PC-3 (cell line): Measurements from ENCODE around the gene WDR26. TPM values are rescaled to one million over a fixed set of nuclear protein-coding genes. Genes with fewer than 3 reads are reported as not detected.
"Not testable (repeated sequence)": the region's sequence is repeated elsewhere in the genome, so short reads cannot be mapped to it uniquely, and the experiment has no call there.

Experiments used
- ATAC-seq: fragments of 200-7000 bp; cut with Tn5 transposase; 2 replicates; pipeline ENCODE4 v1.9.1; 2020; ENCODE audit warnings: mild to moderate bottlenecking, moderate library complexity
- BruUV-seq: library from RNA; stranded (reverse); fragments of 400-500 nt; replicated peaks from 2 replicates; lab custom pipeline; 2021; lab: Mats Ljungman, UMichigan
- CTCF ChIA-PET: fragments of 300-600 bp; sonication (Branson Sonifier 250); formaldehyde crosslinking; loops from one replicate; lab custom pipeline; 2022; ENCODE audit warnings: antibody characterized with exemption; lab: Charles Lee
- POLR2A ChIA-PET: fragments of 300-600 bp; sonication (Branson Sonifier 250); formaldehyde crosslinking; loops from one replicate; lab custom pipeline; 2022; ENCODE audit warnings: antibody characterized with exemption; ENCODE audit not compliant: unreplicated experiment; lab: Charles Lee
- DNase-seq: peaks from one replicate; pipeline ENCODE4 v3.0.0-alpha.2; 2015
- H2AFZ ChIP-seq: fragments of 300-600 bp; sonication (generic); 2 replicates; pipeline ENCODE4 v1.6.0; 2016; ENCODE audit warnings: antibody characterized with exemption, low read length
- H3F3A ChIP-seq: fragments of 300-600 bp; sonication (generic); one replicate; pipeline ENCODE4 v1.6.0; 2017; ENCODE audit warnings: antibody characterized with exemption, low read length, control low read depth, mild to moderate bottlenecking; ENCODE audit not compliant: unreplicated experiment
- H3K27ac ChIP-seq: fragments of 300-600 bp; sonication (generic); 2 replicates; pipeline ENCODE4 v1.5.1; 2016; ENCODE audit warnings: mild to moderate bottlenecking, low read length
- H3K27me3 ChIP-seq: fragments of 300-600 bp; sonication (generic); 2 replicates; pipeline ENCODE4 v1.6.1; 2016; ENCODE audit warnings: low read length, mixed read lengths
- H3K36me3 ChIP-seq: fragments of 300-600 bp; sonication (generic); 2 replicates; pipeline ENCODE4 v1.6.1; 2016; ENCODE audit warnings: low read depth, mixed run types, low read length, mixed read lengths
- H3K4me1 ChIP-seq: fragments of 300-600 bp; sonication (generic); 2 replicates; pipeline ENCODE4 v1.5.1; 2016; ENCODE audit warnings: low read length; ENCODE audit not compliant: insufficient read depth
- H3K4me2 ChIP-seq: fragments of 300-600 bp; sonication (generic); 2 replicates; pipeline ENCODE4 v1.6.0; 2016; ENCODE audit warnings: low read length
- H3K4me3 ChIP-seq: fragments of 300-600 bp; sonication (generic); 2 replicates; pipeline ENCODE4 v1.5.1; 2016; ENCODE audit warnings: mild to moderate bottlenecking, low read length, mixed read lengths
- H3K79me2 ChIP-seq: fragments of 300-600 bp; sonication (generic); 2 replicates; pipeline ENCODE4 v1.6.1; 2017; ENCODE audit warnings: low read length, mixed read lengths
- H3K9ac ChIP-seq: fragments of 300-600 bp; sonication (generic); 2 replicates; pipeline ENCODE4 v1.6.0; 2016; ENCODE audit warnings: mild to moderate bottlenecking, low read length
- H3K9me2 ChIP-seq: fragments of 300-600 bp; sonication (generic); replicated peaks from 2 replicates; pipeline ENCODE4 v1.6.1; 2016; ENCODE audit warnings: mixed run types, low read length, mixed read lengths
- H3K9me3 ChIP-seq: fragments of 300-600 bp; sonication (generic); 2 replicates; pipeline ENCODE4 v1.6.1; 2016; ENCODE audit warnings: low read length, mixed read lengths
- H4K20me1 ChIP-seq: fragments of 300-600 bp; sonication (generic); 2 replicates; pipeline ENCODE4 v1.6.1; 2016; ENCODE audit warnings: low read length, mixed read lengths
- CTCF ChIP-seq: fragments of 300-600 bp; sonication (generic); conservative IDR thresholded peaks from 2 replicates; pipeline ENCODE4 v1.5.1; 2017; ENCODE audit warnings: antibody characterized with exemption, low read depth, mild to moderate bottlenecking, low read length
- EZH2 ChIP-seq: fragments of 300-600 bp; sonication (generic); IDR thresholded peaks from one replicate; pipeline ENCODE4 v1.6.1; 2017; ENCODE audit warnings: antibody characterized with exemption, mild to moderate bottlenecking, low read length; ENCODE audit not compliant: unreplicated experiment
- EZH2phosphoT487 ChIP-seq: fragments of 300-600 bp; sonication (generic); IDR thresholded peaks from 2 replicates; pipeline ENCODE4 v1.6.1; 2018; ENCODE audit warnings: mild to moderate bottlenecking, antibody characterized with exemption, low read length, borderline replicate concordance
- intact Hi-C: fragments of 100-400 bp; cut with micrococcal nuclease; formaldehyde crosslinking; loops from 2 replicates; pipeline ENCODE4 v1.9.0; 2023
- total RNA-seq: library from RNA; depleted of rRNA; stranded (reverse); fragments of >200 nt; gene quantifications from 2 replicates; pipeline ENCODE4 v1.2.3, GENCODE V29; 2014

The WDR26 gene
- total RNA-seq, 1 experiment from 2014 or later, result 40.7 TPM

DNA sequence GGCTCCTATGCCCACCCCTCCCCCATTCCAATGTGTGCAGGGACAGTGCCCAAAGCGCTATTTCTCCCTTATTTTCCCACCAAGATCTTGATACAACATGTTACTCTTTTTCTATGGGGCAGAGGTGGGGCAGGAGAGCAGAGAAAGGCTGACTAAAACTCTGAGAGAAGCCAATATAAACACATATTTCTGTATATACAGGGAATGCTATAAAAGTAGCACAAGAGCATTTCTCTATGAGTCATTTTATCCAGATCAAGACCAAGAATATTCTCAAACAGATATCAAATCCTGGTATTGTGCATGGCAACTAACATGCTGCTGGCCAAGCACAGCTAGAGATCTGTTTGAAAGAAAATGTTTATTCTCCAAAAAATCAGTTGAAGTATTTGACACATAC lies 7.3 kb downstream of the WDR26 start:
- ChIA-PET POLR2A (no interaction called here), CTCF (no interaction called here)
- H3K9me3 ChIP-seq, result no peaks in the 10 kb centered on the region
- peak; percentile 87 for DNase-seq
- H2AFZ ChIP-seq, result no peak overlapping the region
- peaks cover 13% of the 10 kb centered on the region for H3F3A ChIP-seq
- peak; percentile 89 for ATAC-seq
- H4K20me1 ChIP-seq, result peaks cover 15% of the 10 kb centered on the region
- H3K4me3 ChIP-seq, result peak overlapping the region; percentile 13; the same call in 1 of the 2 replicates
- no peaks in the 10 kb centered on the region for H3K27me3 ChIP-seq
- intact Hi-C loops, result loop anchor here (1.0 to 10.0 kb wide), 2 partner anchors 30 to 497 kb away; partner anchors contain the start of gene DNAH14
- H3K9me2 ChIP-seq, result no peaks in the 10 kb centered on the region
- H3K27ac ChIP-seq, result peak overlapping the region; percentile 70
- peaks cover 47% of the 10 kb centered on the region for H3K4me1 ChIP-seq
- H3K79me2 ChIP-seq, result peaks cover 65% of the 10 kb centered on the region
- peak overlapping the region; percentile 52 for H3K4me2 ChIP-seq
- H3K9ac ChIP-seq, result peak overlapping the region; percentile 22; the same call in 1 of the 2 replicates
- no peak for TF ChIP-seq CTCF
- TF ChIP-seq EZH2phosphoT487, result no peak
- TF ChIP-seq EZH2, result no peak
- no TSS peak for BruUV-seq
- peaks cover 45% of the 10 kb centered on the region for H3K36me3 ChIP-seq

- H2AFZ ChIP-seq, ATAC-seq, H3K27me3 ChIP-seq, H3K9me2 ChIP-seq, H4K20me1 ChIP-seq, H3K4me3 ChIP-seq, H3K9ac ChIP-seq, H3K9me3 ChIP-seq, DNase-seq, BruUV-seq, POLR2A ChIA-PET, CTCF ChIA-PET: not testable (repeated sequence)
- H3K79me2 ChIP-seq, result peaks cover 60% of the 10 kb centered on the region
- peaks cover 49% of the 10 kb centered on the region for H3K36me3 ChIP-seq
- peak overlapping the region; percentile 52 for H3K4me2 ChIP-seq
- H3K4me1 ChIP-seq, result peaks cover 42% of the 10 kb centered on the region
- peak overlapping the region; percentile 70 for H3K27ac ChIP-seq
- intact Hi-C loops, result loop anchor here (1.0 to 10.0 kb wide), 2 partner anchors 30 to 498 kb away; partner anchors contain the start of gene DNAH14
- H3F3A ChIP-seq, result peaks cover 13% of the 10 kb centered on the region
These were observed 7.7 kb downstream of the WDR26 start for GRCh38 chr1:224426869-224427268.

DNA sequence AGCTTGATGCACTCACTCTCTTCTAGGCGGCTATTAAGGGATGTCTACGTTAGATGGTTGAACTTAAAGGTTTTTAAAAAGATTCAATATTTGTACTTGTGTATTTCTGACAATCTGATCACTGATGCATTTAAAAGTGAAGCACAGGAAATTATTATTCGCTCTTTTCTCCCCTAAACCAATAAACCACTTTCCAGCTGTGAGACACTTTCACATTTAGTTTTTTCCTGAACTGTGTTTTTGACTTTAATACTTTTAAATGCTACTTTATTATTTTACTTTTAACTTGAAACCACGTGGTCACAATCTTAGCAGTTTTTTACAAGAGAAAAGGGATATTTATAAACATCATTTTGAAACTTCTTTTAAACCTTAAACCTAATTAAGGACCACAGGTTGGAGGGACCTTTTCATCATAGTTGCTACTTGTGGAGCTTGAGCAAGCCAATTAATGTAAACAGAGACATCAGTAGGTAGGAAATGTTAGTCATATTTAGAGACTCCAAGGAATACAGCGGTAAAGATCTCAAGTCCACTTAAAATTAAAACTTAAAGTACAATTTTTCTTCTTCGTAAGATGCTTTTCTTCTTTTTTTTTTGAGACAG lies 9.2 kb downstream of the WDR26 start:
- H3K4me2 ChIP-seq, result no peak overlapping the region
- intact Hi-C loops, result loop anchor here (10.0 kb wide), 1 partner anchor 499 kb away; the partner anchor contains the start of gene DNAH14
- no peaks in the 10 kb centered on the region for H3K9me2 ChIP-seq
- BruUV-seq, result no TSS peak
- no peak overlapping the region for H3K9ac ChIP-seq
- no peak for ATAC-seq
- ChIA-PET CTCF (no interaction called here), POLR2A (no interaction called here)
- no peak overlapping the region for H3K4me3 ChIP-seq
- H3K36me3 ChIP-seq, result peaks cover 59% of the 10 kb centered on the region
- no peak overlapping the region for H3K27ac ChIP-seq
- TF ChIP-seq EZH2, result no peak
- TF ChIP-seq CTCF, result no peak
- no peak for TF ChIP-seq EZH2phosphoT487
- no peaks in the 10 kb centered on the region for H3K9me3 ChIP-seq
- no peak for DNase-seq
- H3K27me3 ChIP-seq, result no peaks in the 10 kb centered on the region
- H4K20me1 ChIP-seq, result 0 out of 2 replicates have a peak, but pooled peaks cover 3% of the 10 kb centered on the region
- peaks cover 28% of the 10 kb centered on the region for H3K4me1 ChIP-seq
- H2AFZ ChIP-seq, result no peak overlapping the region
- H3F3A ChIP-seq, result peaks cover 2% of the 10 kb centered on the region
- H3K79me2 ChIP-seq, result peaks cover 48% of the 10 kb centered on the region
